PC-3 (cell line): ENCODE measurements around the gene APC. TPM values are rescaled to one million over a fixed set of nuclear protein-coding genes. Genes with fewer than 3 reads are reported as not detected.
A peak's percentile ranks its signal among the peaks of the same experiment; 100 is the strongest.

Source experiments
- ATAC-seq: fragments of 200-7000 bp; cut with Tn5 transposase; 2 replicates; pipeline ENCODE4 v1.9.1; 2020; ENCODE audit warnings: mild to moderate bottlenecking, moderate library complexity
- BruUV-seq: library from RNA; stranded (reverse); fragments of 400-500 nt; replicated peaks from 2 replicates; lab custom pipeline; 2021; lab: Mats Ljungman, UMichigan
- CTCF ChIA-PET: fragments of 300-600 bp; sonication (Branson Sonifier 250); formaldehyde crosslinking; loops from one replicate; lab custom pipeline; 2022; ENCODE audit warnings: antibody characterized with exemption; lab: Charles Lee
- POLR2A ChIA-PET: fragments of 300-600 bp; sonication (Branson Sonifier 250); formaldehyde crosslinking; loops from one replicate; lab custom pipeline; 2022; ENCODE audit warnings: antibody characterized with exemption; ENCODE audit not compliant: unreplicated experiment; lab: Charles Lee
- DNase-seq: peaks from one replicate; pipeline ENCODE4 v3.0.0-alpha.2; 2015
- H2AFZ ChIP-seq: fragments of 300-600 bp; sonication (generic); 2 replicates; pipeline ENCODE4 v1.6.0; 2016; ENCODE audit warnings: antibody characterized with exemption, low read length
- H3F3A ChIP-seq: fragments of 300-600 bp; sonication (generic); one replicate; pipeline ENCODE4 v1.6.0; 2017; ENCODE audit warnings: antibody characterized with exemption, low read length, control low read depth, mild to moderate bottlenecking; ENCODE audit not compliant: unreplicated experiment
- H3K27ac ChIP-seq: fragments of 300-600 bp; sonication (generic); 2 replicates; pipeline ENCODE4 v1.5.1; 2016; ENCODE audit warnings: mild to moderate bottlenecking, low read length
- H3K27me3 ChIP-seq: fragments of 300-600 bp; sonication (generic); 2 replicates; pipeline ENCODE4 v1.6.1; 2016; ENCODE audit warnings: low read length, mixed read lengths
- H3K36me3 ChIP-seq: fragments of 300-600 bp; sonication (generic); 2 replicates; pipeline ENCODE4 v1.6.1; 2016; ENCODE audit warnings: low read depth, mixed run types, low read length, mixed read lengths
- H3K4me1 ChIP-seq: fragments of 300-600 bp; sonication (generic); 2 replicates; pipeline ENCODE4 v1.5.1; 2016; ENCODE audit warnings: low read length; ENCODE audit not compliant: insufficient read depth
- H3K4me2 ChIP-seq: fragments of 300-600 bp; sonication (generic); 2 replicates; pipeline ENCODE4 v1.6.0; 2016; ENCODE audit warnings: low read length
- H3K4me3 ChIP-seq: fragments of 300-600 bp; sonication (generic); 2 replicates; pipeline ENCODE4 v1.5.1; 2016; ENCODE audit warnings: mild to moderate bottlenecking, low read length, mixed read lengths
- H3K79me2 ChIP-seq: fragments of 300-600 bp; sonication (generic); 2 replicates; pipeline ENCODE4 v1.6.1; 2017; ENCODE audit warnings: low read length, mixed read lengths
- H3K9ac ChIP-seq: fragments of 300-600 bp; sonication (generic); 2 replicates; pipeline ENCODE4 v1.6.0; 2016; ENCODE audit warnings: mild to moderate bottlenecking, low read length
- H3K9me2 ChIP-seq: fragments of 300-600 bp; sonication (generic); replicated peaks from 2 replicates; pipeline ENCODE4 v1.6.1; 2016; ENCODE audit warnings: mixed run types, low read length, mixed read lengths
- H3K9me3 ChIP-seq: fragments of 300-600 bp; sonication (generic); 2 replicates; pipeline ENCODE4 v1.6.1; 2016; ENCODE audit warnings: low read length, mixed read lengths
- H4K20me1 ChIP-seq: fragments of 300-600 bp; sonication (generic); 2 replicates; pipeline ENCODE4 v1.6.1; 2016; ENCODE audit warnings: low read length, mixed read lengths
- CTCF ChIP-seq: fragments of 300-600 bp; sonication (generic); conservative IDR thresholded peaks from 2 replicates; pipeline ENCODE4 v1.5.1; 2017; ENCODE audit warnings: antibody characterized with exemption, low read depth, mild to moderate bottlenecking, low read length
- EZH2 ChIP-seq: fragments of 300-600 bp; sonication (generic); IDR thresholded peaks from one replicate; pipeline ENCODE4 v1.6.1; 2017; ENCODE audit warnings: antibody characterized with exemption, mild to moderate bottlenecking, low read length; ENCODE audit not compliant: unreplicated experiment
- EZH2phosphoT487 ChIP-seq: fragments of 300-600 bp; sonication (generic); IDR thresholded peaks from 2 replicates; pipeline ENCODE4 v1.6.1; 2018; ENCODE audit warnings: mild to moderate bottlenecking, antibody characterized with exemption, low read length, borderline replicate concordance
- intact Hi-C: fragments of 100-400 bp; cut with micrococcal nuclease; formaldehyde crosslinking; loops from 2 replicates; pipeline ENCODE4 v1.9.0; 2023
- total RNA-seq: library from RNA; depleted of rRNA; stranded (reverse); fragments of >200 nt; gene quantifications from 2 replicates; pipeline ENCODE4 v1.2.3, GENCODE V29; 2014

The APC gene
- total RNA-seq, 1 experiment from 2014 or later, result 31.7 TPM

GRCh38 chr5:112737070-112737462 lies 619 bp upstream of the APC start:
- Histone ChIP-seq H2AFZ (no peak overlapping the region), H3F3A (no peaks in the 10 kb centered on the region), H3K36me3 (no peaks in the 10 kb centered on the region), H3K79me2 (peaks cover 44% of the 10 kb centered on the region), H3K4me2 (no peak overlapping the region), H3K9ac (no peak overlapping the region), H3K4me1 (peaks cover 51% of the 10 kb centered on the region), H3K9me2 (no peaks in the 10 kb centered on the region), H3K27ac (peak overlapping the region; percentile 88; the same call in 1 of the 2 replicates), H4K20me1 (no peaks in the 10 kb centered on the region), H3K27me3 (no peaks in the 10 kb centered on the region), H3K9me3 (no peaks in the 10 kb centered on the region), H3K4me3 (no peak overlapping the region)
- POLR2A ChIA-PET, result no interaction called here
- TF ChIP-seq EZH2phosphoT487 (no peak), EZH2 (no peak), CTCF (no peak)
- CTCF ChIA-PET, result no interaction called here
- intact Hi-C loops, result no loop called here
- ATAC-seq, result no peak
- no peak for DNase-seq
- no TSS peak for BruUV-seq

- no peak overlapping the region for H3K4me2 ChIP-seq
- no peaks in the 10 kb centered on the region for H3K9me3 ChIP-seq
- H3K36me3 ChIP-seq, result no peaks in the 10 kb centered on the region
- no peaks in the 10 kb centered on the region for H3K9me2 ChIP-seq
- no peak overlapping the region for H2AFZ ChIP-seq
- no peak overlapping the region for H3K4me3 ChIP-seq
- ChIA-PET CTCF (no interaction called here), POLR2A (no interaction called here)
- ATAC-seq (no peak), DNase-seq (no peak)
- TF ChIP-seq CTCF, result no peak
- TF ChIP-seq EZH2phosphoT487, result no peak
- TF ChIP-seq EZH2, result no peak
- no peak overlapping the region for H3K27ac ChIP-seq
- no peak overlapping the region for H3K9ac ChIP-seq
- no peaks in the 10 kb centered on the region for H3F3A ChIP-seq
- H3K79me2 ChIP-seq, result peaks cover 34% of the 10 kb centered on the region
- peaks cover 49% of the 10 kb centered on the region for H3K4me1 ChIP-seq
- no peaks in the 10 kb centered on the region for H3K27me3 ChIP-seq
- BruUV-seq, result no TSS peak
- H4K20me1 ChIP-seq, result no peaks in the 10 kb centered on the region
- intact Hi-C loops, result no loop called here
Observed at GRCh38 chr5:112738191-112738560, 491 bp downstream of the APC start.

- H3K4me2 ChIP-seq, result no peak overlapping the region; the same call in 1 of the 2 replicates
- H3K27me3 ChIP-seq, result no peaks in the 10 kb centered on the region
- no peaks in the 10 kb centered on the region for H3F3A ChIP-seq
- no peak overlapping the region for H2AFZ ChIP-seq
- H3K9ac ChIP-seq, result no peak overlapping the region
- H3K27ac ChIP-seq, result no peak overlapping the region
- TF ChIP-seq EZH2phosphoT487 (no peak), EZH2 (no peak), CTCF (no peak)
- CTCF ChIA-PET, result no interaction called here
- peaks cover 10% of the 10 kb centered on the region; the same call in 1 of the 2 replicates for H3K4me1 ChIP-seq
- no peaks in the 10 kb centered on the region for H4K20me1 ChIP-seq
- peak; percentile 37; the same call in 1 of the 2 replicates for ATAC-seq
- no peak overlapping the region for H3K4me3 ChIP-seq
- no peaks in the 10 kb centered on the region for H3K9me2 ChIP-seq
- peak; percentile 26 for DNase-seq
- intact Hi-C loops, result no loop called here
- no peaks in the 10 kb centered on the region for H3K9me3 ChIP-seq
- BruUV-seq, result no TSS peak
- POLR2A ChIA-PET, result no interaction called here
- peaks cover 10% of the 10 kb centered on the region for H3K79me2 ChIP-seq
- H3K36me3 ChIP-seq, result no peaks in the 10 kb centered on the region
Observed at GRCh38 chr5:112742424-112742823, 4.7 kb downstream of the APC start.
